ENCODE measurements around the gene TAS2R50.

Gene TAS2R50

GRCh38 chr12:10943167-10943566 lies 43.5 kb downstream of the TAS2R50 start:
- DNase-seq = no peak

GRCh38 chr12:10941916-10942607 lies 44.6 kb downstream of the TAS2R50 start:
- no peak for DNase-seq

GRCh38 chr12:10941369-10941768 lies 45.3 kb downstream of the TAS2R50 start:
- DNase-seq = no peak

- DNase-seq = no peak
These were observed 46.3 kb downstream of the TAS2R50 start for GRCh38 chr12:10940389-10940788.

GRCh38 chr12:10939163-10939562 lies 47.5 kb downstream of the TAS2R50 start, which contains the start of gene TAS2R14:
TSS of gene TAS2R14 (minus strand) at chr12:10939263. CDS start at chr12:10939207, 56 bp downstream.
- no peak for DNase-seq

- no peak for DNase-seq
These were observed 50.2 kb downstream of the TAS2R50 start for GRCh38 chr12:10936506-10936905.

All from NCI-H1105 treated with DMSO at 0.1 percent for 48 hours (cell line).